GM19043 (cell line): Measurements from ENCODE around the gene PPP1R1A.

Experiments
- ATAC-seq: cut with Tn5 transposase; IDR thresholded peaks from one replicate; pipeline ENCODE4 v1.9.1; 2021; ENCODE audit warnings: low read depth; ENCODE audit not compliant: unreplicated experiment

The PPP1R1A gene

GRCh38 chr12:54541751-54542290, 46.6 kb downstream of the PPP1R1A start:
- ATAC-seq: no peak

GRCh38 chr12:54538136-54538700, 50.2 kb downstream of the PPP1R1A start:
- no peak for ATAC-seq

- no peak for ATAC-seq
Measured at GRCh38 chr12:54535474-54535873, 53.0 kb downstream of the PPP1R1A start.

GRCh38 chr12:54529581-54529980, 58.9 kb downstream of the PPP1R1A start:
- no peak for ATAC-seq
